ENCODE results near the gene CYBA.

- no peak for TF ChIP-seq ESRRA (IDR thresholded peaks at IDR 0.05; ENCODE audit: borderline replicate concordance, low read length)
- no peak for TF ChIP-seq ZC3H11A (IDR thresholded peaks at IDR 0.05)
- no peak for TF ChIP-seq RAD21 (conservative IDR thresholded peaks at IDR 0.05 in 1 of 2, IDR thresholded peaks at IDR 0.05 in 1 of 2)
- TF ChIP-seq FOSL2 (IDR thresholded peaks at IDR 0.05): no peak
- no peak for TF ChIP-seq FOSL2 (CRISPR knock-in tag; IDR thresholded peaks at IDR 0.05)
- no peak for TF ChIP-seq ELK1 (IDR thresholded peaks at IDR 0.05; ENCODE audit: low read depth, low read length)
- TF ChIP-seq CTCF (IDR thresholded peaks at IDR 0.05): no peak
- no peak for TF ChIP-seq USF2 (IDR thresholded peaks at IDR 0.05)
- no peak for TF ChIP-seq RARB (CRISPR knock-in tag; IDR thresholded peaks at IDR 0.05)
- TF ChIP-seq PBX3 (IDR thresholded peaks at IDR 0.05): no peak
- TF ChIP-seq PHF8 (IDR thresholded peaks at IDR 0.05; ENCODE audit: borderline replicate concordance, low read depth): no peak
Observed at GRCh38 chr16:88624977-88625576, 25.8 kb downstream of the CYBA start.
